Measurements from ENCODE around the gene CREBBP. TPM values are rescaled to one million over a fixed set of nuclear protein-coding genes. Genes with fewer than 3 reads are reported as not detected.

CREBBP gene
- total and polyA plus RNA-seq, 2 donors from 2014 or later: 5.9 to 74.6 TPM

DNA sequence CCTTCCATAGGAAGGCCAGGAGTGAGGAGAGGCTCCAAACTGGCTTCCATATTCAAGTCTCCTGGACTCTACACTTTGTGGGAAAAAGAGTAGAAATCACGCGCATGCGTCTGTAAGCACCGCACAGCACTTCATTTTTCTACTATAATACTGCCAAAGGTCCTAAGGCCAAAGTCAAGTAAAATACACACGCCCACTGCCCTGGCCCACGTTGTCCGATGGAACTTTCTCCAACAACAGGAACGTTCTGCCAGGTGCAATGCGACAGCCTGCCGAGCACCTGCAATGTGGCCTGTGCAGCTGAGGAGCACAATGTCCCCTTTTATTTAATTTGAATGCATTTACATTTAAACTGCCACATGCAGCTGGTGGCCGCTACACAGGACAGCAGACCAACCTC is 202.5 kb downstream of the CREBBP start:
- peaks cover 4 to 52% (median 23%) of the 10 kb centered on the region in 3 donors for H3K36me3 ChIP-seq (ENCODE audit: control insufficient read depth in 2 of 3, insufficient read depth in 3 of 3, low read length in 3 of 3)
- FAIRE-seq (no peak), DNase-seq (no peak)

DNA sequence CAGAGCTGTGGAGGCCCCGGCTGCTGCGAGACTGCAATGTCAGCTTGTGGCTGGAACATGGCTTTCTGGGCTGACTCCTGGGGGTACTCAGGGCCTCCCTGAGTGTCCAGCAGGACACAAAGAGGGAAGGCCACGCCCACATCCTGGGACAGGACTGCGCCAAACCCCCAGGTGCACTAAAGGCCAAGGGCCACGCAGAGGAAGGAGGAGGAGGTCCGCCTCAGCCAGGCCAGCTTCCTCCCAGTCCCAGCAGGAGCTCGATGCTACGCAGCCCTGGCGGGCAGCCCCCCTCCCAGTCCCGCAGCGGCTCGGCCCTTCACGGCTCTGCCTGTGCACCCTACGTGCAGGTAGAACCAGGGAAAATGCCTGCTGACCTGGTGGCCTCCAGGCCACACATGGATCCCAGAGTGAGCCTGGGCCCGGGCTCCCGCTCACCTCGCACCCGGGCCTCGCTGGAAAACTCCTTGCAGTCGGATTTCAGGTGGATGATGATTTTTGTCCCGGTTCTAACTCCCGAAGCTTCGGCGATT is 204.8 kb downstream of the CREBBP start:
- no peak overlapping the region for H3K27ac ChIP-seq (ENCODE audit: low read depth in 2 of 2, low read length in 2 of 2)
- no peak for DNase-seq
- H3K4me1 ChIP-seq (ENCODE audit: control insufficient read depth in 2 of 3, insufficient read depth in 2 of 3, low read depth in 1 of 3, low read length in 3 of 3): no peaks in the 10 kb centered on the region
- H3K36me3 ChIP-seq (ENCODE audit: control insufficient read depth in 2 of 3, insufficient read depth in 3 of 3, low read length in 3 of 3): peaks cover 0 to 52% (median 20%) of the 10 kb centered on the region in 3 donors
- no peaks in the 10 kb centered on the region for H3K27me3 ChIP-seq (ENCODE audit: control insufficient read depth, insufficient read depth, low read length)
- intact Hi-C loops (cut with DNase I): no loop called here
- no peaks in the 10 kb centered on the region for H3K9me3 ChIP-seq (ENCODE audit: control insufficient read depth in 2 of 3, insufficient read depth in 1 of 3, low read length in 3 of 3)
- TF ChIP-seq, protein P1, sequence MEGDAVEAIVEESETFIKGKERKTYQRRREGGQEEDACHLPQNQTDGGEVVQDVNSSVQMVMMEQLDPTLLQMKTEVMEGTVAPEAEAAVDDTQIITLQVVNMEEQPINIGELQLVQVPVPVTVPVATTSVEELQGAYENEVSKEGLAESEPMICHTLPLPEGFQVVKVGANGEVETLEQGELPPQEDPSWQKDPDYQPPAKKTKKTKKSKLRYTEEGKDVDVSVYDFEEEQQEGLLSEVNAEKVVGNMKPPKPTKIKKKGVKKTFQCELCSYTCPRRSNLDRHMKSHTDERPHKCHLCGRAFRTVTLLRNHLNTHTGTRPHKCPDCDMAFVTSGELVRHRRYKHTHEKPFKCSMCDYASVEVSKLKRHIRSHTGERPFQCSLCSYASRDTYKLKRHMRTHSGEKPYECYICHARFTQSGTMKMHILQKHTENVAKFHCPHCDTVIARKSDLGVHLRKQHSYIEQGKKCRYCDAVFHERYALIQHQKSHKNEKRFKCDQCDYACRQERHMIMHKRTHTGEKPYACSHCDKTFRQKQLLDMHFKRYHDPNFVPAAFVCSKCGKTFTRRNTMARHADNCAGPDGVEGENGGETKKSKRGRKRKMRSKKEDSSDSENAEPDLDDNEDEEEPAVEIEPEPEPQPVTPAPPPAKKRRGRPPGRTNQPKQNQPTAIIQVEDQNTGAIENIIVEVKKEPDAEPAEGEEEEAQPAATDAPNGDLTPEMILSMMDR (IDR thresholded peaks at IDR 0.05; ENCODE audit: borderline replicate concordance, extremely low read depth, insufficient read depth): no peak
- H3K9ac ChIP-seq (ENCODE audit: low read length in 3 of 3): no peak overlapping the region
- no peak for FAIRE-seq
- no peak overlapping the region for H3K4me3 ChIP-seq (ENCODE audit: low read length in 3 of 3)

More for the DNA sequence above, 202.5 kb downstream of the CREBBP start:
- TF ChIP-seq, protein P1 (IDR thresholded peaks at IDR 0.05; ENCODE audit: borderline replicate concordance, extremely low read depth, insufficient read depth): no peak
- H3K4me3 ChIP-seq (ENCODE audit: low read length in 3 of 3): no peak overlapping the region
- peaks cover 0 to 3% (median 0%) of the 10 kb centered on the region in 3 donors for H3K4me1 ChIP-seq (ENCODE audit: control insufficient read depth in 2 of 3, insufficient read depth in 2 of 3, low read depth in 1 of 3, low read length in 3 of 3)
- no peaks in the 10 kb centered on the region for H3K27me3 ChIP-seq (ENCODE audit: control insufficient read depth, insufficient read depth, low read length)
- H3K9ac ChIP-seq (ENCODE audit: low read length in 3 of 3): no peak overlapping the region
- intact Hi-C loops (cut with DNase I): no loop called here
- H3K27ac ChIP-seq (ENCODE audit: low read depth in 2 of 2, low read length in 2 of 2): no peak overlapping the region
- no peaks in the 10 kb centered on the region for H3K9me3 ChIP-seq (ENCODE audit: control insufficient read depth in 2 of 3, insufficient read depth in 1 of 3, low read length in 3 of 3)

Other genes with a start within 250 kb of the CREBBP start
- 16.1 TPM for gene DNASE1, start 226.0 kb downstream of the CREBBP start, total RNA-seq
- gene DNASE1, start 226.0 kb downstream of the CREBBP start, polyA plus RNA-seq (ENCODE audit: insufficient read depth, low read depth, low replicate concordance): 116 TPM
- 86.3 TPM for gene TRAP1, start 163.2 kb downstream of the CREBBP start, total RNA-seq
- 88.8 TPM for gene TRAP1, start 163.2 kb downstream of the CREBBP start, polyA plus RNA-seq (ENCODE audit: insufficient read depth, low read depth, low replicate concordance)
- 23.7 TPM for gene ADCY9, start 235.7 kb upstream of the CREBBP start, total RNA-seq
- 6.8 TPM for gene ADCY9, start 235.7 kb upstream of the CREBBP start, polyA plus RNA-seq (ENCODE audit: insufficient read depth, low read depth, low replicate concordance)

Data from kidney (tissue), 14 donors.